ENCODE results near the gene CPA5. TPM values are rescaled to one million over a fixed set of nuclear protein-coding genes. Genes with fewer than 3 reads are reported as not detected.

CPA5 gene
- total RNA-seq, 2 donors from 2014 or later: not detected

- no peak for DNase-seq
- Histone ChIP-seq H3K27ac (peak overlapping the region in 1 of 4 donors; percentile 7), H3K4me1 (peaks cover 26% of the 10 kb centered on the region), H3K4me3 (no peak overlapping the region), H3K36me3 (replicated peaks in 1 of 2; ENCODE audit: insufficient read depth in 1 of 2, low read depth in 2 of 2) (no peaks in the 10 kb centered on the region), H3K27me3 (no peaks in the 10 kb centered on the region), H3K9me3 (no peaks in the 10 kb centered on the region)
- intact Hi-C loops (cut with DNase I): no loop called here
- 31 to 54% methylated on average over 1 of the region's 1 CpG for WGBS, 2 donors
- no peak for TF ChIP-seq POLR2A (IDR thresholded peaks at IDR 0.05)
- TF ChIP-seq, protein P1, sequence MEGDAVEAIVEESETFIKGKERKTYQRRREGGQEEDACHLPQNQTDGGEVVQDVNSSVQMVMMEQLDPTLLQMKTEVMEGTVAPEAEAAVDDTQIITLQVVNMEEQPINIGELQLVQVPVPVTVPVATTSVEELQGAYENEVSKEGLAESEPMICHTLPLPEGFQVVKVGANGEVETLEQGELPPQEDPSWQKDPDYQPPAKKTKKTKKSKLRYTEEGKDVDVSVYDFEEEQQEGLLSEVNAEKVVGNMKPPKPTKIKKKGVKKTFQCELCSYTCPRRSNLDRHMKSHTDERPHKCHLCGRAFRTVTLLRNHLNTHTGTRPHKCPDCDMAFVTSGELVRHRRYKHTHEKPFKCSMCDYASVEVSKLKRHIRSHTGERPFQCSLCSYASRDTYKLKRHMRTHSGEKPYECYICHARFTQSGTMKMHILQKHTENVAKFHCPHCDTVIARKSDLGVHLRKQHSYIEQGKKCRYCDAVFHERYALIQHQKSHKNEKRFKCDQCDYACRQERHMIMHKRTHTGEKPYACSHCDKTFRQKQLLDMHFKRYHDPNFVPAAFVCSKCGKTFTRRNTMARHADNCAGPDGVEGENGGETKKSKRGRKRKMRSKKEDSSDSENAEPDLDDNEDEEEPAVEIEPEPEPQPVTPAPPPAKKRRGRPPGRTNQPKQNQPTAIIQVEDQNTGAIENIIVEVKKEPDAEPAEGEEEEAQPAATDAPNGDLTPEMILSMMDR (IDR thresholded peaks at IDR 0.05): no peak
- ATAC-seq: no peak
These were observed 45.9 kb downstream of the CPA5 start for GRCh38 chr7:130390486-130390885.

- Histone ChIP-seq H3K9me3 (no peaks in the 10 kb centered on the region), H3K27me3 (no peaks in the 10 kb centered on the region), H3K4me3 (no peak overlapping the region), H3K27ac (peak overlapping the region in 2 of 4 donors; percentile 30 to 57), H3K4me1 (peaks cover 12% of the 10 kb centered on the region), H3K36me3 (replicated peaks in 1 of 2; ENCODE audit: insufficient read depth in 1 of 2, low read depth in 2 of 2) (no peaks in the 10 kb centered on the region)
- intact Hi-C loops (cut with DNase I): no loop called here
- DNase-seq (no peak), ATAC-seq (no peak)
- WGBS, 2 donors: 70 to 71% methylated on average over 5 of the region's 5 CpGs
- no peak for TF ChIP-seq POLR2A (IDR thresholded peaks at IDR 0.05)
- TF ChIP-seq, protein P1 (IDR thresholded peaks at IDR 0.05): no peak
These were observed 48.5 kb downstream of the CPA5 start for GRCh38 chr7:130393101-130393561.

DNA sequence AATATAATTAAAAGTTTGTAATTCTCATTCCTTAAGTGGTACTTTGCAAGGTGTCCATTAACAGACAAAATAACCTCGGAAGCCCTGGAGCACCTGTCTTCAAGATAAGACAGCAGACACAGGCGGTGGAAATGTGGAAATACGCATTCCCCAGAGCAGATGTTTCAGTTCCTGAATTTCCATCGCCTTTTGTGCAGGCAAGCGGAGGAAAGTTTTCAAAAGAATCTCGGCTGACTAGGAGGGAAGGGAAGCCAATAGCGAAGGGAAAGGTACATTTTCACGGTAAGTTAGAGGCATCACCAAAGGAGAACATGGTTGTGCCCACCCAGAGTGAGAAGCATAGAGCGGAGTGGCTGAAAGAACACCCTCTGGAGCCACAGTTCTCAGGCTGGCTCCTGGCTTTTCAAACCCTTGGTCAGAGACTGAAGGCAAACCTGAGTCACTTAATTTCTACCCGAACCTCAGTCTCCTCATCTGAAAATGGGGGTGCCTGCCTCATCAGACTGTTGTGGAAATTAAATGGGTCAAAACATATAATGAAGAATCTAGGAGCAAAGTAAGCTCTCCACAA is 49.3 kb downstream of the CPA5 start:
- 74 to 76% methylated on average over 10 of the region's 10 CpGs for WGBS, 2 donors
- H3K36me3 ChIP-seq (replicated peaks in 1 of 2; ENCODE audit: insufficient read depth in 1 of 2, low read depth in 2 of 2): no peaks in the 10 kb centered on the region
- H3K27me3 ChIP-seq: no peaks in the 10 kb centered on the region
- H3K27ac ChIP-seq: no peak overlapping the region
- H3K9me3 ChIP-seq: no peaks in the 10 kb centered on the region
- no peak overlapping the region for H3K4me3 ChIP-seq
- DNase-seq (no peak), ATAC-seq (no peak)
- intact Hi-C loops (cut with DNase I): no loop called here
- TF ChIP-seq POLR2A (IDR thresholded peaks at IDR 0.05): no peak
- TF ChIP-seq, protein P1 (IDR thresholded peaks at IDR 0.05): no peak
- H3K4me1 ChIP-seq: peaks cover 12% of the 10 kb centered on the region

- WGBS, 2 donors: 81 to 93% methylated on average over 7 of the region's 7 CpGs
- no peak overlapping the region for H3K4me3 ChIP-seq
- intact Hi-C loops (cut with DNase I): no loop called here
- no peak overlapping the region for H3K27ac ChIP-seq
- no peak for DNase-seq
- H3K36me3 ChIP-seq (replicated peaks in 1 of 2; ENCODE audit: insufficient read depth in 1 of 2, low read depth in 2 of 2): no peaks in the 10 kb centered on the region
- no peaks in the 10 kb centered on the region for H3K27me3 ChIP-seq
- H3K9me3 ChIP-seq: no peaks in the 10 kb centered on the region
- TF ChIP-seq POLR2A (IDR thresholded peaks at IDR 0.05): no peak
- H3K4me1 ChIP-seq: peaks cover 12% of the 10 kb centered on the region
- ATAC-seq: no peak
These were observed 50.0 kb downstream of the CPA5 start for GRCh38 chr7:130394421-130395195.

DNA sequence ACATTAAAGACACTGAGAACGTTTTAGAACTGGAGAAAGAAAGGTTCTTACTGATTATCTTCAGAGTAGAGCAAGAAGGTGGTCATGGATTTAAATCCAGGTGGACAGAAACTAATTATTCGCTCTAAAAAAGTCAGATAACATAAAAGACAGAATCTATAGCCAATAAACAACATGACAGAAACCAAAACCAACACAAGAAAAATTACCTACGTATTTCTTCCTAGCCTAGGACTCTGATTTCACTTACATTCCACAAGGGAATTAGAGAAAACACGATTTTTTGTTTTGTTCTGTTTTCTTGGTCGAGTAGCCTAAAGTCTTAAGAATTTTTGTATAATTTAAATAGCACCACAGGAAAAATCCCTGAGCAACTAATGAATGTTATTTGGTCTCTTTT is 50.8 kb downstream of the CPA5 start:
- H3K27ac ChIP-seq: no peak overlapping the region
- 79 to 80% methylated on average over 5 of the region's 5 CpGs for WGBS, 2 donors
- no peak for DNase-seq

More for the DNA sequence above, 50.8 kb downstream of the CPA5 start:
- no peaks in the 10 kb centered on the region for H3K36me3 ChIP-seq (replicated peaks in 1 of 2; ENCODE audit: insufficient read depth in 1 of 2, low read depth in 2 of 2)
- H3K9me3 ChIP-seq: no peaks in the 10 kb centered on the region
- intact Hi-C loops (cut with DNase I): no loop called here
- TF ChIP-seq, protein P1 (IDR thresholded peaks at IDR 0.05): no peak
- no peak for TF ChIP-seq POLR2A (IDR thresholded peaks at IDR 0.05)
- peaks cover 12% of the 10 kb centered on the region for H3K4me1 ChIP-seq
- no peak overlapping the region for H3K4me3 ChIP-seq
- no peak for ATAC-seq
- H3K27me3 ChIP-seq: no peaks in the 10 kb centered on the region

All from body of pancreas (tissue), 4 donors.